Activated CD8-positive, alpha-beta memory T cell treated with anti-CD3 and anti-CD28 coated beads, Interleukin-2, amount 50 U/mL, for 1 hour (primary cell): ENCODE data around the gene KIF18B.

Source experiments
- DNase-seq: peaks from one replicate; pipeline ENCODE4 v3.0.0-alpha.2; 2020; ENCODE audit errors: extremely low read depth

KIF18B gene

GRCh38 chr17:44940317-44940716, 7.3 kb downstream of the KIF18B start:
- no peak for DNase-seq

GRCh38 chr17:44935116-44935515, 12.5 kb downstream of the KIF18B start:
- DNase-seq, result no peak

- no peak for DNase-seq
Measured at GRCh38 chr17:44934745-44935105, 12.8 kb downstream of the KIF18B start.

GRCh38 chr17:44933824-44934744, 13.5 kb downstream of the KIF18B start:
- no peak for DNase-seq

GRCh38 chr17:44932787-44933097, 14.8 kb downstream of the KIF18B start:
- DNase-seq, result no peak

GRCh38 chr17:44932096-44932786, 15.3 kb downstream of the KIF18B start:
- no peak for DNase-seq

GRCh38 chr17:44931376-44931775, 16.2 kb downstream of the KIF18B start:
- no peak for DNase-seq

- no peak for DNase-seq
Measured at GRCh38 chr17:44930667-44931066, 16.9 kb downstream of the KIF18B start.

GRCh38 chr17:44928950-44929720, 18.4 kb downstream of the KIF18B start:
- DNase-seq, result no peak

GRCh38 chr17:44928136-44928535, 19.4 kb downstream of the KIF18B start:
- DNase-seq, result no peak

GRCh38 chr17:44927696-44928095, 19.9 kb downstream of the KIF18B start:
- no peak for DNase-seq

- no peak for DNase-seq
Measured at GRCh38 chr17:44926821-44927525, 20.6 kb downstream of the KIF18B start.

- DNase-seq, result no peak
Measured at GRCh38 chr17:44925731-44926697, 21.6 kb downstream of the KIF18B start.

- no peak for DNase-seq
Measured at GRCh38 chr17:44924107-44924544, 23.4 kb downstream of the KIF18B start.

- no peak for DNase-seq
Measured at GRCh38 chr17:44922746-44923470, 24.7 kb downstream of the KIF18B start.

GRCh38 chr17:44922136-44922535, 25.4 kb downstream of the KIF18B start:
- DNase-seq, result no peak

- no peak for DNase-seq
Measured at GRCh38 chr17:44921122-44921882, 26.3 kb downstream of the KIF18B start.

- no peak for DNase-seq
Measured at GRCh38 chr17:44920565-44920940, 27.0 kb downstream of the KIF18B start.

- peak; percentile 11 for DNase-seq
Measured at GRCh38 chr17:44919885-44920564, 27.5 kb downstream of the KIF18B start.
